B cell (primary cell): ENCODE data around the gene BLTP2. TPM values are rescaled to one million over a fixed set of nuclear protein-coding genes. Genes with fewer than 3 reads are reported as not detected.

Source experiments
- ATAC-seq: fragments of 200-7000 bp; cut with Tn5 transposase; one replicate; pipeline ENCODE4 v1.10.0; 2021; ENCODE audit warnings: low read depth, mild to moderate bottlenecking, moderate number of reproducible peaks, moderate library complexity
- CTCF ChIA-PET: fragments of 350-600 bp; sonication (Branson Sonifier 250); formaldehyde crosslinking; loops from one replicate; lab custom pipeline; 2021; ENCODE audit warnings: antibody characterized with exemption, inconsistent platforms; lab: Charles Lee
- POLR2A ChIA-PET: fragments of 350-600 bp; sonication (Branson Sonifier 250); formaldehyde crosslinking; loops from one replicate; lab custom pipeline; 2021; ENCODE audit warnings: antibody characterized with exemption; lab: Charles Lee
- DNase-seq: peaks from one replicate; pipeline ENCODE4 v3.0.0; 2013
- H2AFZ ChIP-seq: 2 replicates; pipeline ENCODE4 v1.6.1; 2012; ENCODE audit warnings: mild to moderate bottlenecking, low read depth, low read length; ENCODE audit not compliant: insufficient read depth, poor library complexity, severe bottlenecking
- H3K27ac ChIP-seq, 2 donors: 1 replicate in 1 of 2; 2 replicates in 1 of 2; pipeline ENCODE4 v1.5.1; 2012 to 2013; ENCODE audit warnings: low read length in 2 of 2, mild to moderate bottlenecking in 2 of 2, moderate library complexity in 1 of 2
- H3K27me3 ChIP-seq, 4 experiments: fragments of 200-600 bp in 1 of 4; sonication (generic) in 1 of 4; replicated peaks in 1 of 4; 1 replicate in 2 of 4; 2 replicates in 2 of 4; pipeline versions ENCODE4 v1.6.1 to v1.7.0; 2013 to 2016; ENCODE audit warnings: low read length in 3 of 4, mild to moderate bottlenecking in 2 of 4, mixed read lengths in 1 of 4, moderate library complexity in 1 of 4; ENCODE audit not compliant: insufficient read depth in 4 of 4, control insufficient read depth in 3 of 4; ENCODE audit errors: control extremely low read depth in 1 of 4
- H3K36me3 ChIP-seq, 2 experiments: replicated peaks in 1 of 2; 1 replicate in 1 of 2; 2 replicates in 1 of 2; pipeline versions ENCODE4 v1.6.1 to v1.7.1; 2013; ENCODE audit warnings: low read length in 1 of 2; ENCODE audit not compliant: insufficient read depth in 2 of 2, control insufficient read depth in 1 of 2; ENCODE audit errors: control extremely low read depth in 1 of 2, extremely low read depth in 1 of 2
- H3K4me1 ChIP-seq, 2 donors: fragments of 200-600 bp in 1 of 2; sonication (generic) in 1 of 2; 1 replicate in 1 of 2; 2 replicates in 1 of 2; pipeline versions ENCODE4 v1.5.1 to v1.6.1; 2013 to 2017; ENCODE audit warnings: low read length in 2 of 2; ENCODE audit not compliant: control insufficient read depth in 2 of 2, insufficient read depth in 2 of 2
- H3K4me2 ChIP-seq: replicated peaks from 2 replicates; pipeline ENCODE3; 2012; ENCODE audit warnings: mild to moderate bottlenecking, low read depth, low read length; ENCODE audit not compliant: poor library complexity, severe bottlenecking
- H3K4me3 ChIP-seq, 5 experiments: fragments of 200-600 bp in 1 of 5; sonication (generic) in 1 of 5; 1 replicate in 3 of 5; 2 replicates in 2 of 5; pipeline versions ENCODE4 v1.5.1 to v1.7.0; 2011 to 2016; ENCODE audit warnings: low read length in 4 of 5, mild to moderate bottlenecking in 4 of 5, low read depth in 2 of 5, control low read depth in 1 of 5, moderate library complexity in 1 of 5; ENCODE audit not compliant: insufficient read depth in 1 of 5; ENCODE audit errors: control extremely low read depth in 1 of 5, extremely low read depth in 1 of 5
- H3K79me2 ChIP-seq: fragments of 200-600 bp; sonication (generic); one replicate; pipeline ENCODE4 v1.6.0; 2016; ENCODE audit warnings: low read length; ENCODE audit not compliant: control insufficient read depth, insufficient read depth
- H3K9ac ChIP-seq: fragments of 200-600 bp; sonication (generic); 2 replicates; pipeline ENCODE4 v1.6.1; 2017; ENCODE audit warnings: mild to moderate bottlenecking, low read length, moderate library complexity
- H3K9me3 ChIP-seq, 3 donors: one replicate each; pipeline versions ENCODE4 v1.6.1 to v1.7.1; 2013; ENCODE audit warnings: low read length in 2 of 3; ENCODE audit not compliant: control insufficient read depth in 2 of 3, insufficient read depth in 1 of 3; ENCODE audit errors: control extremely low read depth in 1 of 3
- H4K20me1 ChIP-seq: 2 replicates; pipeline ENCODE4 v1.6.0; 2012; ENCODE audit warnings: mild to moderate bottlenecking, low read length; ENCODE audit not compliant: insufficient read depth, control insufficient read depth, poor library complexity, severe bottlenecking
- H3K27ac Mint-ChIP-seq: one replicate; pipeline ENCODE4 v1.8.0; 2021; ENCODE audit warnings: mixed read lengths
- H3K27me3 Mint-ChIP-seq: one replicate; pipeline ENCODE4 v1.8.0; 2021; ENCODE audit warnings: mixed read lengths
- H3K4me1 Mint-ChIP-seq: one replicate; pipeline ENCODE4 v1.8.0; 2021; ENCODE audit warnings: mixed read lengths
- H3K4me3 Mint-ChIP-seq: one replicate; pipeline ENCODE4 v1.8.0; 2021; ENCODE audit warnings: mixed read lengths
- H3K9me3 Mint-ChIP-seq: one replicate; pipeline ENCODE4 v1.8.0; 2022; ENCODE audit warnings: mixed read lengths; ENCODE audit not compliant: insufficient read depth
- CTCF ChIP-seq: fragments of 200-600 bp; IDR thresholded peaks from one replicate; pipeline ENCODE4 v1.8.0; 2022; ENCODE audit warnings: antibody characterized with exemption, mild to moderate bottlenecking
- EZH2 ChIP-seq: IDR thresholded peaks from 2 replicates; pipeline ENCODE4 v1.6.1; 2012; ENCODE audit warnings: borderline replicate concordance, low read depth, mild to moderate bottlenecking, moderate library complexity, low read length; ENCODE audit not compliant: insufficient read depth, poor library complexity, severe bottlenecking
- WGBS: methylation state at CpG from one replicate; pipeline ENCODE4 v1.1.5; 2013; ENCODE audit warnings: missing lambda C conversion rate; ENCODE audit not compliant: insufficient coverage; 5-methylcytosine and 5-hydroxymethylcytosine counted together
- intact Hi-C: fragments of 100-400 bp; cut with micrococcal nuclease; formaldehyde crosslinking; loops from one replicate; pipeline ENCODE4 v1.10.0; 2022
- polyA plus RNA-seq: library from polyadenylated mRNA; depleted of rRNA; stranded (reverse); fragments of >200 nt; gene quantifications from 2 replicates; pipeline ENCODE4 v1.2.3, GENCODE V29; 2012
- total RNA-seq, 2 donors: library from RNA; stranded (reverse); fragments of 120-200 nt in 1 of 2; gene quantifications; 1 replicate in 1 of 2; 2 replicates in 1 of 2; pipeline versions ENCODE4 v1.2.3 to v1.2.4, GENCODE V29; 2013 to 2022

Gene BLTP2
- total and polyA plus RNA-seq, 2 donors (not counting 1 experiment from before 2014, with no cell fraction given) = 45.9 to 156 TPM

- POLR2A ChIA-PET = interaction anchor here (0.5 to 1.0 kb wide), 2 partner anchors 14 to 60 kb away, joined by 3 to 16 read pairs; no protein-coding TSS in a partner anchor
- Histone ChIP-seq H3K4me3 (no peak overlapping the region), H4K20me1 (no peaks in the 10 kb centered on the region), H3K27me3 (no peaks in the 10 kb centered on the region), H3K9me3 (no peaks in the 10 kb centered on the region), H3K79me2 (no peaks in the 10 kb centered on the region), H3K4me2 (peak overlapping the region; percentile 16), H3K27ac (peak overlapping the region in 1 of 2 donors; percentile 46), H2AFZ (no peak overlapping the region), H3K4me1 (peaks cover 22 to 33% of the 10 kb centered on the region in 2 donors), H3K36me3 (peaks cover 6 to 61% of the 10 kb centered on the region in 2 experiments), H3K9ac (no peak overlapping the region)
- ATAC-seq (peak; percentile 64), DNase-seq (peak; percentile 63)
- Mint-ChIP-seq H3K9me3 (no peaks in the 10 kb centered on the region), H3K27me3 (no peaks in the 10 kb centered on the region), H3K4me3 (no peak overlapping the region), H3K27ac (peak overlapping the region; percentile 32), H3K4me1 (peaks cover 38% of the 10 kb centered on the region)
- intact Hi-C loops = no loop called here
- CTCF ChIA-PET = interaction anchor here (0.6 to 15.2 kb wide), 23 partner anchors 11 to 177 kb away, joined by 3 to 220 read pairs (median 4); partner anchors contain the start of gene UNC119
- WGBS = 78% methylated on average over 4 of the region's 6 CpGs
- TF ChIP-seq EZH2 (no peak), CTCF (peak; percentile 82)
Observed at GRCh38 chr17:28612936-28613872, 31.8 kb downstream of the BLTP2 start.

- CTCF ChIA-PET = interaction anchor here (0.7 to 15.2 kb wide), 22 partner anchors 10 to 176 kb away, joined by 3 to 220 read pairs (median 4); partner anchors contain the start of gene UNC119
- Histone ChIP-seq H3K27me3 (no peaks in the 10 kb centered on the region), H3K4me2 (peak overlapping the region; percentile 16), H3K4me3 (no peak overlapping the region), H2AFZ (no peak overlapping the region), H3K9ac (no peak overlapping the region), H3K79me2 (no peaks in the 10 kb centered on the region), H3K36me3 (peaks cover 6 to 56% of the 10 kb centered on the region in 2 experiments), H3K9me3 (no peaks in the 10 kb centered on the region), H3K27ac (peak overlapping the region in 1 of 2 donors; percentile 46), H4K20me1 (no peaks in the 10 kb centered on the region), H3K4me1 (peaks cover 22 to 33% of the 10 kb centered on the region in 2 donors)
- H3K27ac Mint-ChIP-seq = peak overlapping the region; percentile 39
- peak; percentile 26 for DNase-seq
- H3K4me1 Mint-ChIP-seq = peaks cover 38% of the 10 kb centered on the region
- TF ChIP-seq CTCF = no peak
- no peak for TF ChIP-seq EZH2
- H3K27me3 Mint-ChIP-seq = no peaks in the 10 kb centered on the region
- 4% methylated on average over 2 of the region's 2 CpGs for WGBS
- POLR2A ChIA-PET = interaction anchor here (0.6 to 1.0 kb wide), 2 partner anchors 13 to 47 kb away, joined by 3 to 4 read pairs; no protein-coding TSS in a partner anchor
- no peak for ATAC-seq
- H3K4me3 Mint-ChIP-seq = no peak overlapping the region
- no peaks in the 10 kb centered on the region for H3K9me3 Mint-ChIP-seq
- intact Hi-C loops = no loop called here
Observed at GRCh38 chr17:28612531-28612930, 32.4 kb downstream of the BLTP2 start.
